Stimulated activated CD8-positive, alpha-beta memory T cell treated with anti-CD3 and anti-CD28 coated beads, Interleukin-12 subunit alpha, Interleukin-12 subunit beta, amount 100 ng/mL, for 1 hour (primary cell): ENCODE data around the gene ASB1.
"Not testable (repeated sequence)": the region's sequence is repeated elsewhere in the genome, so short reads cannot be mapped to it uniquely, and the experiment has no call there.

Source experiments
- DNase-seq: peaks from one replicate; pipeline ENCODE4 v3.0.0-alpha.2; 2020; ENCODE audit warnings: low read depth

ASB1 gene

DNA sequence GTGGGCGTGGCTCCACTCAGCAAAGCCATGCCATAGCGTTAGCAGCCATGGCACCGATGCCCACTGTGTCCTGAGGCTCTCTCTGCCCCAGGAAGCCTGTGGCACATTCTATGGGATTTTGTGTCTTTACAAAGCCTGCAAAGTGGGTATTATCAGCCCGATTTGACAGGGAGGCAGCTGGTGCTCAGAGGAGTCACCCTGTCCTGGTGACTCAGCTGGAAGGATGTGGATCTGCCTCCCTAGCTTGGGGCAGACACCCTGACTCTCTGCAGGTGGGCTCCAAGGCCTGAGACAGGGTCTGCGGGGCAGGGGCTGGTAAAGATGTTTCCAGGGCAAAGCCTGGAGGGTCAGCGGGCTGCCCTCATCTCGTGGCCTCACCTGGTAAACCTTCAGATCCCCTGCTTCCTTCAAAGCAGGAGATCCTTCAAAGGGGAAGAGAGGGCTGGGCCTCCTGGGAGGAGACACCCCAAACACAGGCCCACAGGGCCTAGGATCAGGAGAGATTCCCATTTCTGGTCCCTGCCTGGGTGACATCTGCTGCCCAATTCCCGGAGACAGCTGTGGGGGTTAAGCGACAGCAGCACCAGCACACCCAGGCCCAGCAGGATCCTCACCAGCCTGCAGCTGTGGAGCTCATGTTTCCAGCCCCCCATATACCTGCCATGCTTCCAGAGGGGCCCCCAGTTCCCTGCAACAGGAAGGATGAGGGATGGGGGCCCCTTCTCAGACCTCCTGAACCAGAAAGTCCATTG is 3.0 kb upstream of the ASB1 start:
- no peak for DNase-seq

GRCh38 chr2:238424313-238424700 is 2.4 kb upstream of the ASB1 start:
- no peak for DNase-seq

DNA sequence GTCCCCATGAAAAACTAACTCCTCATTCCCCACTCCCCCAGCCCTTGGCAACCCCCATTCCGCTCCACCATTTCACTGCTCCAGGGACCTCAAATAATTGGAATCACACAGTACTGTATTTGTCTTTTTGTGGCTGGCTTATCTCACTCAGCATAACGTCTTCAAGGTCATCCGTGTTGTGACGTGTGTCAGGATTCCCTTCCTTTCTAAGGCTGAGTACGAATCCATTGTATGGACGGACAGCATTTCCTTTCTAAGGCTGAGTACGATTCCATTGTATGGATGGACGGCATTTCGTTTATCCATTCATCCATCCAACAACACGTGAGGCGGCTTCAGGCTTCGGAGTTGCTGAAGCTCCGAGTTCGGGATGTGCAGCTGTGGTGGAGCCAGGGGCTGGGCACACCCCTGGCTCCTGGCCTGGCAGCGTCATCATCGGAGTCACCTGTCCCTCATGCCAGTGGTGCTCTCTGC is 1.2 kb upstream of the ASB1 start:
- DNase-seq, result no peak

DNA sequence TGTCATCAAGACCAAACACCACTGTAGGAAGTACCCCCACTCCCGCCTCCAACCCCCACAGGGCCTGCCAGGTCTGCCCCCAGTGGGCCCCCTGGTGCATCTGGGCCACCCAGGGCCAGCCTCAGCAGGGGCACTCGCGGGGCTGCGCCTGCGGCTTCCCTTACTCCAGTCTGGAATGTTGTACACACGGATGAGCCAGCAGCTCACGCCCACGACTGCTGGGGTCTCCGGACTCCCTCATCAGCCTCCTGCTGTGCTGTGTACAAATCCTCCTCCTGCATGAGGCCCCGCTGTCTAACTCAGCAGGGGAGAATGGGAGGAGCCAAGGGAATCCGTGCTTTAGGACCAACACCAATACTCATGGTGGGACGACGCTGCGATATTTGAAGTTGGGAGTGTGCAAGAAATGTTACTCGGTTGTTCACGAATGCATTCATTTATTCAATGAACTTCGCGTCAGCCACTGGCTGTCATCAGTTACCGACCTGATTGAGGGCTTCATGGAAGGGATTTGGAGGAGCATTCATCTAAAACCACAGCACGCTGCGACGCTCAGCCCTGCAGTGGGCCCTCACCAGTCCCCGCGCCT is 654 bp upstream of the ASB1 start:
- no peak for DNase-seq

DNA sequence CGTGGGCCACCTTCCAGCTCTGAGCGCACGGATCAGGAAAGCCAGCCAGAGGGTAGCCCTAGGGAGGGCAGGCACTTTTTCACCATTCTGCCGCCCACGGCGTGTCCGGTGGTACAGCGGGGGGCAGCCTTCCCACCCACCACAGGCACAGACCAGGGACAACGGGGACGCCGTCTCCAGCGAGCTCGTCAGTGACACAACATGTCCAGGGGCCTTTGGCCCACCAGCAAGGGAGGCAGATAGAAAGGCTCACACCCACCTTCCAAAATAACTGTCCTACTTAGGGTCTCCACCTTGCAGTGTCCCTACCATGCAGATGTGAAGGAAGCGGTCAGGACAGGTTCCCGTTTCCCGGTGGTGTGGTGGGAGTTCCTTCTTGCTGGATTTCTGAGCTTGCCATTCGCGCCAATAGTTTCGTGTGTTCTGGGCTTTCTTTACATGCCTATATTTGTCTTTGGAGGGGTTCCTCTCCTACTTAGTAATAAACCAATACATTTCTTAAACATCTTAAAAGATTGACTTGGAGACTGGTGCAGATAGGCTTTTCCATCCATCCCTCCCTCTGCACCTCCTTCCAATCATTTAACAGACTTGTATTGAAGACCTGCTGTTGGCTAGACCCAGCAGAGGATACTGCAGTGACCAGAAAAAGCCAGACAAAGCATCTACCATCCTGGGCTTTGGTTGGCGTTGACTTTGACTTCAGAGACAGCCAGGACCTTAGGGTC is 872 bp downstream of the ASB1 start:
- no peak for DNase-seq

DNA sequence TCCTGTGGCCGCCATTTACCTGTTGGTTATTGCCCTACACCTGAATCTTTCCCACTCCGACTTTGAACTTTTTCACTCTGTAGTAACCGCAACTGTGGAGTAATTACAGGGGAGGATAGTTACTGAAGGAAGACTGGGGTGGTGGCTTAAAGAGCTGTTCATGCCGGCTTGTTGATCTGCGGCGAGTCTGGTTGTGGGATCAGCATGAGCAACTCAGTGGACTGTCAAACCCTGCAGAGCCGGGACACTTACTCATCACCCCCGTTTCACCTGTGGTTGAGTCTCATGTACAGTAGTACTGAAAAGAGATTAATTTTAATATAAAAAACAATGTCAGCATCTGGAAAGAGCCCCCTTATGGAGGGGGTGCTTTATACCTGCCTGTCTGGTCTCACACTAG is 2.1 kb downstream of the ASB1 start:
- DNase-seq, result no peak

GRCh38 chr2:238430781-238431180 is 4.1 kb downstream of the ASB1 start:
- no peak for DNase-seq

- DNase-seq, result no peak
Observed at GRCh38 chr2:238431456-238431855, 4.7 kb downstream of the ASB1 start.

GRCh38 chr2:238433300-238433915 is 6.7 kb downstream of the ASB1 start:
- no peak for DNase-seq

GRCh38 chr2:238433941-238434845 is 7.5 kb downstream of the ASB1 start:
- no peak for DNase-seq

DNA sequence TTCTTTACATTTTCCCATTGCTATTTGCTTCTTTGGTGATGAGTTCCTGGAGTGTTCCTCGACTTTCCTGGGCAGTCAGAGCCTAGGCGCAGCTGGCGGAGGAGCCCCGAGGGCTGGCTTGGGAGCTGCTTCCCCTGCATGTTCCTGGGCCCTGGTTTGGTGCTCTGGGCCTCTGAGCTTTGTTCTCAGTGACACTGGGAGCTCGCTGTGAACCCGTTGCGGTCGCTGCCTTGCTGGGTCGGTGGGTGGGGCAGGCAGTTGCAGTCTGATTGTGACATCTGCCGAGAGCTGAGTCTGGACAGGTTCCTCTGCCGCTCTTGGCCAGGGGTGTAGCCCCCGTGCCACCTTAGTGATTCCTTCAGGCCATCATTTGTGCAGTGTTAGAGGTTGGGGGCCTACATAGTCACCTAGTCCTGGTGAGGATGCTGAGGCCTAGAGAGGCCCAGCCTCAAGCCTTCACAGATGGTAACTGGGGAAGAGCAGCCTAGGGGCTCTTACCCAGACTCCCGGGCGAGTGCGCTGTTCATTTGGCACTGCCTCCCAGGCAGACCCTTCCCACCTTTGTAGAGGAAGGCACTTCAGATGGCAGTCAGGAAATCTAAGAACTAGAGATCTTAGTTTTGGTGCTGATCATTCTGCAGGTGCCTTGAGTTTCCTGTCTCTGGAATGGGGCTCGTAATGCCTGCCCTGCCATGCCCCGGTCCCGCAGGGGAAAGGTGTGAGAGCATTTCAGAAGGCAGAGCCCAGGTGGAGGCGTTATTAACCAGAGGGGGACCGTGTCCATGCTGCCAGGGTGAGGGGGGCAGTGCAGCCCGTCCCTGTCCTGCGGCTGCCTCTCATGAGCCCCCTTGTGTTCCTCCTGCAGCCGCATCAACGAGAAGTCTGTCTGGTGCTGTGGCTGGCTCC is 8.4 kb downstream of the ASB1 start:
- no peak for DNase-seq

GRCh38 chr2:238435752-238436096 is 9.0 kb downstream of the ASB1 start:
- DNase-seq, result no peak

- DNase-seq, result no peak
Observed at GRCh38 chr2:238438856-238439849, 12.4 kb downstream of the ASB1 start.

- DNase-seq, result no peak
Observed at GRCh38 chr2:238439917-238440316, 13.2 kb downstream of the ASB1 start.

GRCh38 chr2:238440331-238440730 is 13.6 kb downstream of the ASB1 start:
- DNase-seq, result no peak

DNA sequence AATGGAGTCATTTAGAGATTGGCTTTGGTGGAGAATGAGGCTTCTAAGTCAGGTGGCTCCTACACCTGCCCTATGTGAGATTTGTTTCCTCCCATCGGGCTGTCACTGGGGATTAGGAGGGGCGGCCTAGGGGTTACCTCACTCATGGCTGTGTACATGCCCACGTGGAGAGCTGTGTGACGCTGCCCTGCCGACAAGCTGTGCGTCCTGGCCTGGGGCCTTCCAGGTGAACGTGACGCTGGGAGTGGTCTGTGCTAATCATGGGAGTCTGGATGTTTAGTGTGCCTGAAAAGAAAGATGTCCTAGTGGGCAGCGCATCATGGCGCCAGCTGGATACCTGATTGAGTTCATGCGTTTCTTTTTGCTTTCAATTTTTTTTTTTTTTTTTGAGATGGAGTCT is 14.0 kb downstream of the ASB1 start:
- no peak for DNase-seq

GRCh38 chr2:238441262-238442114 is 14.8 kb downstream of the ASB1 start:
- DNase-seq, result no peak

- not testable (repeated sequence) for DNase-seq
Observed at GRCh38 chr2:238442257-238442656, 15.5 kb downstream of the ASB1 start.

DNA sequence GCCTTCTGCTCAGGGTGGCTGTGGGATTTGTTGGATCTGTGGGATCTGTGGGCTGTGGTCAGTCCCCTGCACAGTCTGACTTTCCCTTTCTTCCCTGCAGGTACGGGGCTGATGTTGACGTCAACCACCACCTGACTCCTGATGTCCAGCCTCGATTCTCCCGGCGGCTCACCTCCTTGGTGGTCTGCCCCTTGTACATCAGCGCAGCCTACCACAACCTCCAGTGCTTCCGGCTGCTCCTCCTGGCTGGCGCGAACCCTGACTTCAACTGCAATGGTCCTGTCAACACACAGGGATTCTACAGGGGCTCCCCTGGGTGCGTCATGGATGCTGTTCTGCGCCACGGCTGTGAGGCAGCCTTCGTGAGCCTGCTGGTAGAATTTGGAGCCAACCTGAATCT is 17.5 kb downstream of the ASB1 start:
- no peak for DNase-seq
